GM21381 (cell line): ENCODE measurements around the gene FIGNL2.

Experiments
- ATAC-seq: cut with Tn5 transposase; IDR thresholded peaks from one replicate; pipeline ENCODE4 v1.9.1; 2021; ENCODE audit warnings: mild to moderate bottlenecking, moderate library complexity; ENCODE audit not compliant: unreplicated experiment

The FIGNL2 gene

GRCh38 chr12:51862947-51863346 lies 14.4 kb upstream of the FIGNL2 start:
- ATAC-seq: no peak

GRCh38 chr12:51860986-51861385 lies 12.5 kb upstream of the FIGNL2 start:
- ATAC-seq: no peak

- no peak for ATAC-seq
Measured at GRCh38 chr12:51855586-51856428, 7.3 kb upstream of the FIGNL2 start.

- ATAC-seq: no peak
Measured at GRCh38 chr12:51852404-51853137, 4.1 kb upstream of the FIGNL2 start.

GRCh38 chr12:51851413-51852124 lies 3.1 kb upstream of the FIGNL2 start:
- no peak for ATAC-seq

- no peak for ATAC-seq
Measured at GRCh38 chr12:51850965-51851299, 2.4 kb upstream of the FIGNL2 start.

- ATAC-seq: no peak
Measured at GRCh38 chr12:51850081-51850964, 1.8 kb upstream of the FIGNL2 start.

GRCh38 chr12:51848841-51849735 lies 570 bp upstream of the FIGNL2 start:
- no peak for ATAC-seq

GRCh38 chr12:51847643-51848325 lies 734 bp downstream of the FIGNL2 start:
- ATAC-seq: no peak

- no peak for ATAC-seq
Measured at GRCh38 chr12:51846911-51847642, 1.4 kb downstream of the FIGNL2 start.

GRCh38 chr12:51846271-51846691 lies 2.2 kb downstream of the FIGNL2 start:
- ATAC-seq: no peak

GRCh38 chr12:51845482-51845881 lies 3.0 kb downstream of the FIGNL2 start:
- ATAC-seq: no peak

- ATAC-seq: no peak
Measured at GRCh38 chr12:51844854-51845253, 3.7 kb downstream of the FIGNL2 start.

- ATAC-seq: no peak
Measured at GRCh38 chr12:51841727-51842126, 6.8 kb downstream of the FIGNL2 start.

GRCh38 chr12:51840966-51841365 lies 7.6 kb downstream of the FIGNL2 start:
- no peak for ATAC-seq

- no peak for ATAC-seq
Measured at GRCh38 chr12:51839310-51839947, 9.1 kb downstream of the FIGNL2 start.

- no peak for ATAC-seq
Measured at GRCh38 chr12:51838762-51839161, 9.8 kb downstream of the FIGNL2 start.

GRCh38 chr12:51838036-51838435 lies 10.5 kb downstream of the FIGNL2 start:
- no peak for ATAC-seq
